BE2C (cell line): ENCODE data around the gene TRPM3.

ENCODE experiments used
- DNase-seq: peaks from one replicate; pipeline ENCODE4 v3.0.0-alpha.2; 2020
- H3K27me3 ChIP-seq: fragments of 250-450 bp; sonication (Bioruptor Pico); 2 replicates; pipeline ENCODE4 v1.5.1; 2020; ENCODE audit warnings: mild to moderate bottlenecking
- H3K36me3 ChIP-seq: fragments of 250-450 bp; sonication (Bioruptor Pico); 2 replicates; pipeline ENCODE4 v1.5.1; 2020; ENCODE audit warnings: mild to moderate bottlenecking
- H3K4me1 ChIP-seq: fragments of 250-450 bp; sonication (Bioruptor Pico); 2 replicates; pipeline ENCODE4 v1.5.1; 2020
- H3K4me3 ChIP-seq: 2 replicates; pipeline ENCODE4 v1.5.1; 2011; ENCODE audit warnings: low read depth, low read length
- H3K9me3 ChIP-seq: fragments of 250-450 bp; sonication (Bioruptor Pico); 2 replicates; pipeline ENCODE4 v1.5.1; 2020
- CTCF ChIP-seq: IDR thresholded peaks from 2 replicates; pipeline ENCODE4 v1.5.1; 2012; ENCODE audit warnings: mild to moderate bottlenecking, low read depth, low read length

Gene TRPM3

GRCh38 chr9:70829591-70830265 lies 291.7 kb downstream of the TRPM3 start:
- H3K4me1 ChIP-seq: no peaks in the 10 kb centered on the region
- H3K27me3 ChIP-seq: no peaks in the 10 kb centered on the region
- no peak for DNase-seq
- H3K9me3 ChIP-seq: no peaks in the 10 kb centered on the region
- H3K4me3 ChIP-seq: no peak overlapping the region
- no peaks in the 10 kb centered on the region for H3K36me3 ChIP-seq
- TF ChIP-seq CTCF: no peak

- H3K36me3 ChIP-seq: no peaks in the 10 kb centered on the region
- no peak for TF ChIP-seq CTCF
- DNase-seq: no peak
Measured at GRCh38 chr9:70826562-70826961, 294.9 kb downstream of the TRPM3 start.

GRCh38 chr9:70823284-70823683 lies 298.1 kb downstream of the TRPM3 start:
- H3K4me1 ChIP-seq: 0 out of 2 replicates have a peak, but pooled peaks cover 4% of the 10 kb centered on the region
- TF ChIP-seq CTCF: no peak
- DNase-seq: no peak
- no peaks in the 10 kb centered on the region for H3K27me3 ChIP-seq
- no peak overlapping the region for H3K4me3 ChIP-seq
- H3K36me3 ChIP-seq: no peaks in the 10 kb centered on the region
- no peaks in the 10 kb centered on the region for H3K9me3 ChIP-seq

More at GRCh38 chr9:70826562-70826961, 294.9 kb downstream of the TRPM3 start:
- Histone ChIP-seq H3K4me3 (no peak overlapping the region), H3K9me3 (no peaks in the 10 kb centered on the region), H3K27me3 (no peaks in the 10 kb centered on the region), H3K4me1 (0 out of 2 replicates have a peak, but pooled peaks cover 4% of the 10 kb centered on the region)

- Histone ChIP-seq H3K4me3 (no peak overlapping the region), H3K36me3 (no peaks in the 10 kb centered on the region), H3K4me1 (no peaks in the 10 kb centered on the region; the same call in 1 of the 2 replicates), H3K27me3 (no peaks in the 10 kb centered on the region), H3K9me3 (no peaks in the 10 kb centered on the region)
- TF ChIP-seq CTCF: no peak
- DNase-seq: no peak
Measured at GRCh38 chr9:70817311-70817710, 304.1 kb downstream of the TRPM3 start.

GRCh38 chr9:70816891-70817290 lies 304.5 kb downstream of the TRPM3 start:
- TF ChIP-seq CTCF: no peak
- no peaks in the 10 kb centered on the region for H3K27me3 ChIP-seq
- H3K9me3 ChIP-seq: no peaks in the 10 kb centered on the region
- H3K4me3 ChIP-seq: no peak overlapping the region
- H3K4me1 ChIP-seq: no peaks in the 10 kb centered on the region; the same call in 1 of the 2 replicates
- no peak for DNase-seq
- H3K36me3 ChIP-seq: no peaks in the 10 kb centered on the region

- no peak for TF ChIP-seq CTCF
- no peak overlapping the region for H3K4me3 ChIP-seq
- no peak for DNase-seq
- H3K9me3 ChIP-seq: no peaks in the 10 kb centered on the region
- no peaks in the 10 kb centered on the region; the same call in 1 of the 2 replicates for H3K4me1 ChIP-seq
- H3K27me3 ChIP-seq: no peaks in the 10 kb centered on the region
- H3K36me3 ChIP-seq: no peaks in the 10 kb centered on the region
Measured at GRCh38 chr9:70816316-70816715, 305.1 kb downstream of the TRPM3 start.
